ENCODE measurements around the gene ATP6V0E2.
A peak's percentile ranks its signal among the peaks of the same experiment; 100 is the strongest.

ATP6V0E2 gene

GRCh38 chr7:149830997-149831740, 42.6 kb upstream of the ATP6V0E2 start:
- peaks cover 4 to 14% (median 12%) of the 10 kb centered on the region in 5 donors for H3K27me3 ChIP-seq (ENCODE audit: control insufficient read depth in 5 of 5, insufficient read depth in 4 of 5, low read length in 5 of 5)
- H3K27ac ChIP-seq (ENCODE audit: low read depth, low read length), result no peak overlapping the region
- no peaks in the 10 kb centered on the region for H3K4me1 ChIP-seq (ENCODE audit: control insufficient read depth in 5 of 5, insufficient read depth in 5 of 5, low read length in 5 of 5)
- no peak overlapping the region for H3K9ac ChIP-seq (ENCODE audit: low read length in 5 of 5)
- no peaks in the 10 kb centered on the region for H3K9me3 ChIP-seq (ENCODE audit: control insufficient read depth in 5 of 5, low read length in 5 of 5)
- H3K4me3 ChIP-seq (ENCODE audit: low read depth in 1 of 5, low read length in 5 of 5), result no peak overlapping the region
- no peaks in the 10 kb centered on the region for H3K36me3 ChIP-seq (ENCODE audit: control insufficient read depth in 5 of 5, insufficient read depth in 5 of 5, low read length in 5 of 5)

- Histone ChIP-seq H3K27me3 (ENCODE audit: control insufficient read depth in 5 of 5, insufficient read depth in 4 of 5, low read length in 5 of 5) (peaks cover 3 to 14% (median 12%) of the 10 kb centered on the region in 5 donors), H3K9me3 (ENCODE audit: control insufficient read depth in 5 of 5, low read length in 5 of 5) (no peaks in the 10 kb centered on the region), H3K9ac (ENCODE audit: low read length in 5 of 5) (no peak overlapping the region), H3K4me3 (ENCODE audit: low read depth in 1 of 5, low read length in 5 of 5) (no peak overlapping the region), H3K4me1 (ENCODE audit: control insufficient read depth in 5 of 5, insufficient read depth in 5 of 5, low read length in 5 of 5) (no peaks in the 10 kb centered on the region), H3K27ac (ENCODE audit: low read depth, low read length) (no peak overlapping the region), H3K36me3 (ENCODE audit: control insufficient read depth in 5 of 5, insufficient read depth in 5 of 5, low read length in 5 of 5) (no peaks in the 10 kb centered on the region)
Measured at GRCh38 chr7:149831741-149832219, 42.0 kb upstream of the ATP6V0E2 start.

- Histone ChIP-seq H3K9ac (ENCODE audit: low read length in 5 of 5) (no peak overlapping the region), H3K27me3 (ENCODE audit: control insufficient read depth in 5 of 5, insufficient read depth in 4 of 5, low read length in 5 of 5) (peaks cover 3 to 14% (median 12%) of the 10 kb centered on the region in 5 donors), H3K9me3 (ENCODE audit: control insufficient read depth in 5 of 5, low read length in 5 of 5) (no peaks in the 10 kb centered on the region), H3K4me3 (ENCODE audit: low read depth in 1 of 5, low read length in 5 of 5) (no peak overlapping the region), H3K27ac (ENCODE audit: low read depth, low read length) (no peak overlapping the region), H3K4me1 (ENCODE audit: control insufficient read depth in 5 of 5, insufficient read depth in 5 of 5, low read length in 5 of 5) (no peaks in the 10 kb centered on the region), H3K36me3 (ENCODE audit: control insufficient read depth in 5 of 5, insufficient read depth in 5 of 5, low read length in 5 of 5) (no peaks in the 10 kb centered on the region)
Measured at GRCh38 chr7:149832332-149833041, 41.3 kb upstream of the ATP6V0E2 start.

- H3K36me3 ChIP-seq (ENCODE audit: control insufficient read depth in 5 of 5, insufficient read depth in 5 of 5, low read length in 5 of 5), result no peaks in the 10 kb centered on the region
- H3K4me1 ChIP-seq (ENCODE audit: control insufficient read depth in 5 of 5, insufficient read depth in 5 of 5, low read length in 5 of 5), result peaks cover 2 to 5% (median 4%) of the 10 kb centered on the region in 5 donors
- H3K4me3 ChIP-seq (ENCODE audit: low read depth in 1 of 5, low read length in 5 of 5), result no peak overlapping the region
- peaks cover 3 to 14% (median 12%) of the 10 kb centered on the region in 5 donors for H3K27me3 ChIP-seq (ENCODE audit: control insufficient read depth in 5 of 5, insufficient read depth in 4 of 5, low read length in 5 of 5)
- no peak overlapping the region for H3K27ac ChIP-seq (ENCODE audit: low read depth, low read length)
- no peak overlapping the region for H3K9ac ChIP-seq (ENCODE audit: low read length in 5 of 5)
- H3K9me3 ChIP-seq (ENCODE audit: control insufficient read depth in 5 of 5, low read length in 5 of 5), result no peaks in the 10 kb centered on the region
Measured at GRCh38 chr7:149833495-149834130, 40.2 kb upstream of the ATP6V0E2 start.

GRCh38 chr7:149834601-149835000, 39.2 kb upstream of the ATP6V0E2 start:
- no peaks in the 10 kb centered on the region for H3K9me3 ChIP-seq (ENCODE audit: control insufficient read depth in 5 of 5, low read length in 5 of 5)
- H3K36me3 ChIP-seq (ENCODE audit: control insufficient read depth in 5 of 5, insufficient read depth in 5 of 5, low read length in 5 of 5), result no peaks in the 10 kb centered on the region
- H3K4me1 ChIP-seq (ENCODE audit: control insufficient read depth in 5 of 5, insufficient read depth in 5 of 5, low read length in 5 of 5), result peaks cover 6 to 15% (median 13%) of the 10 kb centered on the region in 5 donors
- no peak overlapping the region for H3K9ac ChIP-seq (ENCODE audit: low read length in 5 of 5)
- peaks cover 3 to 14% (median 12%) of the 10 kb centered on the region in 5 donors for H3K27me3 ChIP-seq (ENCODE audit: control insufficient read depth in 5 of 5, insufficient read depth in 4 of 5, low read length in 5 of 5)
- no peak overlapping the region for H3K4me3 ChIP-seq (ENCODE audit: low read depth in 1 of 5, low read length in 5 of 5)
- no peak overlapping the region for H3K27ac ChIP-seq (ENCODE audit: low read depth, low read length)

GRCh38 chr7:149836434-149836833, 37.3 kb upstream of the ATP6V0E2 start:
- Histone ChIP-seq H3K9ac (ENCODE audit: low read length in 5 of 5) (no peak overlapping the region), H3K27ac (ENCODE audit: low read depth, low read length) (no peak overlapping the region), H3K36me3 (ENCODE audit: control insufficient read depth in 5 of 5, insufficient read depth in 5 of 5, low read length in 5 of 5) (no peaks in the 10 kb centered on the region), H3K4me3 (ENCODE audit: low read depth in 1 of 5, low read length in 5 of 5) (no peak overlapping the region), H3K4me1 (ENCODE audit: control insufficient read depth in 5 of 5, insufficient read depth in 5 of 5, low read length in 5 of 5) (peaks cover 6 to 17% (median 14%) of the 10 kb centered on the region in 5 donors), H3K27me3 (ENCODE audit: control insufficient read depth in 5 of 5, insufficient read depth in 4 of 5, low read length in 5 of 5) (peaks cover under 1 to 8% (median 6%) of the 10 kb centered on the region in 5 donors), H3K9me3 (ENCODE audit: control insufficient read depth in 5 of 5, low read length in 5 of 5) (no peaks in the 10 kb centered on the region)

GRCh38 chr7:149837564-149838223, 36.1 kb upstream of the ATP6V0E2 start:
- peak overlapping the region in 2 of 5 donors; percentile 66 to 93 for H3K4me3 ChIP-seq (ENCODE audit: low read depth in 1 of 5, low read length in 5 of 5)
- H3K27me3 ChIP-seq (ENCODE audit: control insufficient read depth in 5 of 5, insufficient read depth in 4 of 5, low read length in 5 of 5), result peaks cover 0 to 4% (median 3%) of the 10 kb centered on the region in 5 donors
- peaks cover 6 to 17% (median 14%) of the 10 kb centered on the region in 5 donors for H3K4me1 ChIP-seq (ENCODE audit: control insufficient read depth in 5 of 5, insufficient read depth in 5 of 5, low read length in 5 of 5)
- H3K27ac ChIP-seq (ENCODE audit: low read depth, low read length), result no peak overlapping the region
- H3K9me3 ChIP-seq (ENCODE audit: control insufficient read depth in 5 of 5, low read length in 5 of 5), result no peaks in the 10 kb centered on the region
- H3K9ac ChIP-seq (ENCODE audit: low read length in 5 of 5), result no peak overlapping the region
- no peaks in the 10 kb centered on the region for H3K36me3 ChIP-seq (ENCODE audit: control insufficient read depth in 5 of 5, insufficient read depth in 5 of 5, low read length in 5 of 5)

GRCh38 chr7:149838224-149838991, 35.4 kb upstream of the ATP6V0E2 start, which contains the start of gene ZNF862:
TSS of gene ZNF862 (plus strand) at chr7:149838375. CDS start at chr7:149838612, 237 bp downstream.
- peak within 1 kb of the TSS; percentile 85 for H3K27ac ChIP-seq (ENCODE audit: low read depth, low read length)
- H3K36me3 ChIP-seq (ENCODE audit: control insufficient read depth in 5 of 5, insufficient read depth in 5 of 5, low read length in 5 of 5), result no peaks in the 10 kb centered on the region
- H3K27me3 ChIP-seq (ENCODE audit: control insufficient read depth in 5 of 5, insufficient read depth in 4 of 5, low read length in 5 of 5), result peaks cover 0 to 3% (median 3%) of the 10 kb centered on the region in 5 donors

GRCh38 chr7:149838992-149839408, 34.8 kb upstream of the ATP6V0E2 start:
- Histone ChIP-seq H3K4me3 (ENCODE audit: low read depth in 1 of 5, low read length in 5 of 5) (peak overlapping the region; percentile 66 to 93 (median 84)), H3K4me1 (ENCODE audit: control insufficient read depth in 5 of 5, insufficient read depth in 5 of 5, low read length in 5 of 5) (peaks cover 6 to 17% (median 14%) of the 10 kb centered on the region in 5 donors), H3K36me3 (ENCODE audit: control insufficient read depth in 5 of 5, insufficient read depth in 5 of 5, low read length in 5 of 5) (no peaks in the 10 kb centered on the region), H3K27me3 (ENCODE audit: control insufficient read depth in 5 of 5, insufficient read depth in 4 of 5, low read length in 5 of 5) (no peaks in the 10 kb centered on the region), H3K9ac (ENCODE audit: low read length in 5 of 5) (peak overlapping the region; percentile 49 to 81 (median 78)), H3K9me3 (ENCODE audit: control insufficient read depth in 5 of 5, low read length in 5 of 5) (no peaks in the 10 kb centered on the region), H3K27ac (ENCODE audit: low read depth, low read length) (peak overlapping the region; percentile 85)

More at GRCh38 chr7:149838224-149838991, 35.4 kb upstream of the ATP6V0E2 start, which contains the start of gene ZNF862:
- H3K4me1 ChIP-seq (ENCODE audit: control insufficient read depth in 5 of 5, insufficient read depth in 5 of 5, low read length in 5 of 5), result peaks cover 6 to 17% (median 14%) of the 10 kb centered on the region in 5 donors
- no peaks in the 10 kb centered on the region for H3K9me3 ChIP-seq (ENCODE audit: control insufficient read depth in 5 of 5, low read length in 5 of 5)
- H3K9ac ChIP-seq (ENCODE audit: low read length in 5 of 5), result peak within 1 kb of the TSS; percentile 49 to 81 (median 78)
- peak within 1 kb of the TSS; percentile 66 to 93 (median 84) for H3K4me3 ChIP-seq (ENCODE audit: low read depth in 1 of 5, low read length in 5 of 5)

All from subcutaneous abdominal adipose tissue (tissue), 5 donors.